HG02759 (cell line): ENCODE data around the gene RPRD1B.

Experiments used
- ATAC-seq: cut with Tn5 transposase; IDR thresholded peaks from one replicate; pipeline ENCODE4 v1.9.1; 2021; ENCODE audit warnings: mild to moderate bottlenecking, moderate library complexity; ENCODE audit not compliant: unreplicated experiment

Gene RPRD1B, protein sequence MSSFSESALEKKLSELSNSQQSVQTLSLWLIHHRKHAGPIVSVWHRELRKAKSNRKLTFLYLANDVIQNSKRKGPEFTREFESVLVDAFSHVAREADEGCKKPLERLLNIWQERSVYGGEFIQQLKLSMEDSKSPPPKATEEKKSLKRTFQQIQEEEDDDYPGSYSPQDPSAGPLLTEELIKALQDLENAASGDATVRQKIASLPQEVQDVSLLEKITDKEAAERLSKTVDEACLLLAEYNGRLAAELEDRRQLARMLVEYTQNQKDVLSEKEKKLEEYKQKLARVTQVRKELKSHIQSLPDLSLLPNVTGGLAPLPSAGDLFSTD

GRCh38 chr20:38033330-38034107 lies at the start of gene RPRD1B, which contains the start of gene TTI1:
RPRD1B (plus strand) TSS chr20:38033746; CDS start chr20:38033948, 202 bp downstream.
TTI1 (minus strand) TSS chr20:38033456; CDS start chr20:38013816, 19,640 bp downstream.
- ATAC-seq, result peak; percentile 91

- ATAC-seq, result no peak
Observed at GRCh38 chr20:37984018-37984785, 49.3 kb upstream of the RPRD1B start.

- ATAC-seq, result no peak
Observed at GRCh38 chr20:37986044-37986858, 47.3 kb upstream of the RPRD1B start.

- no peak for ATAC-seq
Observed at GRCh38 chr20:37986873-37987601, 46.5 kb upstream of the RPRD1B start.

- ATAC-seq, result no peak
Observed at GRCh38 chr20:37987602-37988290, 45.8 kb upstream of the RPRD1B start.

DNA sequence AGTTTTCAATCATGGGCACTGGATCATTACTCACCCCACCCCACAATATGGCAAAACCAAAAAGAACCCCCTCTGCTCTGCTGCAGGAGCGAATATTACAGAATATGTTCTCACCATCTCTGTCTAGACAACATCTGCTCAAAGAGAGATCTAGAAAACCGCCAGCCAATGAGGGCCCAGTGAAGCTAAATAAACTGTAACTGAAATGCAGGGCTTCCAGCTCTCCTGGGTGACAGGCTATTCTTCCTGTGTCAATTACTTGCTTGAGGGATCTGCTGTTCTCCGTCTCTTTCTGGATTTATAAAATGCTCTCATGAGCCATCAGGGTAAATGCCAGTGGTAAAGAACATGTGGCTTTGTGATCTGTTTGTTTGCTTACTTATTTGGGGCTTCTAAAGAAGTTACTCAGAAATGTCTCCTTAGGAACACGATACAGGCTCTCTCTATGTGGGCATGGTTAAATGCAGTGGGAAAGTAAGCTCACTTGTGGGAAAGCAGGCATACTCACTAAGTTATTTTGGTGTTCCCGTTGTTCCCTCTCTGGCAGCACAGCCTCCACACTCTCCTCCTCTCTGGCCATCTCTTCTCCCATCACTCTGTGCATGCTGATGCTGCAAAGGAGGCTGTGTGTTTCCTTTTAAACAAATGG lies 45.1 kb upstream of the RPRD1B start:
- ATAC-seq, result no peak

GRCh38 chr20:37989601-37990295 lies 43.8 kb upstream of the RPRD1B start:
- ATAC-seq, result no peak

- ATAC-seq, result peak; percentile 92
Observed at GRCh38 chr20:37990571-37991151, 42.9 kb upstream of the RPRD1B start.

DNA sequence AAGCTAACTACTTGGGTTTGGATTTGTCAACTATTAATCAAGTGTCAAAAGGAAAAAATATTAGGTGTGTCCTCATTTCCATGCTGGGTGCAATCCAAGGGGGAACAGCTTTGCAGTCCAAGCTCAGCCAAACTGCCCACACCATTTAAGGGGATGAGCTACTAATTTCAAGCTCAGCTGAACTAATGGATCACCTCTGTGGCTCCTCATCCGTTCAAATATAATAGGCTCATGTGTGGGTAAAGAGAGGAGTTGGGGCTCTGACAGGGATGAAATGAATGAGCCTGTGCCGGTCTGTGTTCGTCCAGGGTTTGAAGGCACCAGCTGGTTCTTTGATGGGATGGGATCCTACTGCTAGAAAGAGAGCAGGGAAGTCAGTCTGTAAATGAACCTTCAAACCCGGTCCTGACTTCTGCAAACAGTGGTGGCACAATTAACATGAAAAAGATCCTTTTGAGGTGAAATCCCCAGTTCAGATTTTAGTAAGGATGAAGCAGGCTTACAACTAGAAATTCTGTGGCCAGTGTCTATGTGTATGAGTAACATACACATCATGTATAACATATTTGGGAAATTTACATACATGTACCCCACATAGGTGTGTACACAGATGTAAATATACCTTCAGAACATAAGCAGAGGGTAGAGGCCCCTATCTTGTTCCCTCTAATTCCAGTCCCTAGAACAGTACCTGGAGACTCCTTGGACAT lies 42.2 kb upstream of the RPRD1B start:
- ATAC-seq, result no peak

GRCh38 chr20:37991908-37992307 lies 41.6 kb upstream of the RPRD1B start:
- ATAC-seq, result no peak

DNA sequence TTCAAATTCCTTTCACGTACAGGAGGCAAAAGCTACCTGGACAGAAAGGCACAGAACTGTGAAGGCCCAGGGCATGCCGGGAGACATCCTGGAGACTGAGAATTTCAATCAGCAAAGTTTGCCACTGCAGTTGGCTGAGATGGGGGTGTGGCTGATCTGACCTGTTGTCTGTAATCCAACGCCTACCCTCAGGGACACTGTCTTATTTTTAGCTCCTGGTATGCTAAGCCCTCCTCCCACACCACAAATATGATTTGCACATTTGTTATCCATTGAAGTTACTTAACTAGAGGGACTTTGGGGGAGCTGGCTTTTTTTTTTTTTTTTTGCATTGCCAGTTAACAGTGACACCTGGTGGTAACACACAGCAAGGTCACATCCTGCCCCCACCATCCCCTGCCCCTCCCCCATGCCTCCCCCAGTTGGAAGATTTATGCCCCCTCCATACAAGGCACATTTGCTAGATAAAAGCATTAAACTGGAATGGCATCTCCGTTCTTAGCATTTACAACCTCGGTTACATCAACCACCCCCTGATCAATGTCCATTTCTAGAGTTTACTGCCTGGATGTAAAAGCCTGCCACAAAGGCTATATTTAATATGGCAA lies 40.6 kb upstream of the RPRD1B start:
- no peak for ATAC-seq

- no peak for ATAC-seq
Observed at GRCh38 chr20:37994512-37994911, 39.0 kb upstream of the RPRD1B start.

DNA sequence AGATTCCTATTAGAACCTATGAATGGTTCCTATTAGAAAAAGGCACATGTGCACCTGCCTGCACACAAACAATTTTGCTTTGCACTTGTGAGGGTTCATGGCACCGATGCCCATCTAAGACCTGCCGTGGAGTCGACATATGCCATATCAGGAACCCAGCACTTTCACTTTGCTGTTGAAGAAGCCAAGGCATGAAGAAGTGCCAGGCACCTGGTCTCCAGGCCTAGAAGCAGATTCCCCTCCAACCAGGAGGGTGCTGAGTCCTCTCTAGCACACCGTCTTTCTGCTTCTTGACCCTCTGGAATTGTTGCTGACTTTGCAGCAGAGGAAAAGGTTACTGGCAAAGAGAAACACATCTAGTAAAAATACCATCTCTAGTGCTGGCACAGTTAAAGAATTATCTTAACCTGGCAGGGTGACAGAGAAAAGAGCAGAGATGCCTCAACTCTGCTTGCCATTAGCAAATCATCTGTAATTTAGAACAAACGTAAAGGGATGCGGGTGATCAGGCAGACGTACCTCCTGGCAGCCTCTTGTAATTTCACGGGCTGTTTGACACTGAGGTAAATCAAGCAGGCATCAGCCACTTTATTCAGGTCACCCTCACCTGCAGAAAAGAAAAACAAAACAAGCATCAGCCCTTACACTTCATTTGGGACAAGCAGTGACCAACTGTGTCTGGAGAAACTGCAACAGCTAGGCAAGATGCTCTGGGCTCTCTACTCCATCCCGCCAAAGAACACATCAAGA lies 37.5 kb upstream of the RPRD1B start:
- no peak for ATAC-seq

DNA sequence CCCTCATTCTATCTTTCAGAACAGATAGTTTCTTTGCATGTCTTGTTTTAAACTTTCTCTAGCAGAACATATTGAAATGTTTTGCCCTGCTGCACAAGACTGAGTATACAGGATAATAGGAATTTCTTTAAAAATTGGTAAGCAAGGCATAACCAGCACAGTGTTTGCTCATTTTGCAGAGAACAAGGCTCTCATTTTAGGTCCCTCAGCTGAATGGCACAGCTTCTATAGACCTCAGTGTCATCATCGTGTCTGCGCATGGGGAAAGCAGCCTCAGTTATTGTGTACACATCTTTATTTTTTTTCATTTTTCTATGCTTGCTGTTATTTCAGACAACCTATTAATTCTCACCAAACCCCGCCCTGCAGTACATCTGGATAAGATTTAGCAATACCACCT lies 36.0 kb upstream of the RPRD1B start:
- ATAC-seq, result no peak

DNA sequence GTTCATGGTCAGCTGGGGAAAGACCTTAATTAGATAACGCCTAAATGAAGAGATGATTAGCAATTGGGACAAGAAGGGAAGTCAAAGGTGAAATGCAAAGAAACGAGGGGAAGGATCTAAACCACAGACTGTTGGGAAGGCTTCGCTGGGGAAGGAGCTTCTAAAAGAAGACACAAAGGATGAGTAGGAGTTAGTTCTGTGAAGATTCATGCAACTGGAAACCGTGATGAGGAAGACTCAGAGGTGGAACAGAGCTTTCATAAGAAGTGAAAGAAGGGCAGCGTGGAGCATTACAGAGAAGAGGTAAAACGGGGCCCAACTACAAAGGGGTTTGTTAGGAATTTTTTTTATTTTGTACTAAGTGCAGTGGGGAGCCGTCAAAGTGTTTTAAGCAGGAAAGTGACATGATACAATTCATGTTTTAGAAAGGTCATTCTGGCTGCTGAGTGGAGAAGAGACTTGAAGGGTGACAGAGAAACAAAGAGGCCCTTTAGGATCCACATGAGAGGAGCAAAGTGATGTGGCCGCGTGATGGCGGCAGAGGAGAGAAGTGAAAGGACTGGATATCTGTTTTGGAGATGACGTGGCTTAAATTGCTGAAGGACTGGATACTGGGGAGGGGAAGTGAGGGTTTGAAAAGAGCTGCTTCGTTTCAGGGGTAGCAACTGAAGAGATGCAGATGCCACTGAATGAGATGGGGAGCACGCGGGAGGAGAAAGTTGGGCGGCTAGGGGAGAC lies 33.9 kb upstream of the RPRD1B start:
- ATAC-seq, result no peak
